MCF 10A (cell line): Measurements from ENCODE around the gene VWF. TPM values are rescaled to one million over a fixed set of nuclear protein-coding genes. Genes with fewer than 3 reads are reported as not detected.

Source experiments
- BruUV-seq: library from RNA; stranded (reverse); fragments of 400-500 nt; replicated peaks from 2 replicates; lab custom pipeline; 2021; lab: Mats Ljungman, UMichigan
- CTCF ChIA-PET: fragments of 300-600 bp; sonication (Branson Sonifier 250); formaldehyde crosslinking; extraction: SDS; loops from one replicate; lab custom pipeline; 2021; ENCODE audit warnings: antibody characterized with exemption, inconsistent platforms; lab: Yijun Ruan, JAX
- POLR2A ChIA-PET: fragments of 300-600, 350-650 bp; sonication (Branson Sonifier 250); formaldehyde crosslinking; extraction: SDS; loops from one replicate; lab custom pipeline; 2020; ENCODE audit warnings: antibody characterized with exemption, inconsistent platforms; lab: Yijun Ruan, JAX
- DNase-seq: peaks from one replicate; pipeline ENCODE4 v3.0.0-alpha.2; 2018; ENCODE audit not compliant: unreplicated experiment
- H3K27ac Mint-ChIP-seq: one replicate; pipeline ENCODE4 v1.8.0; 2022; ENCODE audit warnings: mild to moderate bottlenecking, low read depth, mixed read lengths; ENCODE audit not compliant: unreplicated experiment
- H3K27me3 Mint-ChIP-seq: one replicate; pipeline ENCODE4 v1.8.0; 2022; ENCODE audit warnings: mixed read lengths; ENCODE audit not compliant: insufficient read depth, unreplicated experiment
- H3K36me3 Mint-ChIP-seq: one replicate; pipeline ENCODE4 v1.8.0; 2022; ENCODE audit warnings: mild to moderate bottlenecking, moderate library complexity, mixed read lengths; ENCODE audit not compliant: insufficient read depth, unreplicated experiment
- H3K4me1 Mint-ChIP-seq: one replicate; pipeline ENCODE4 v1.8.0; 2022; ENCODE audit warnings: mixed read lengths; ENCODE audit not compliant: insufficient read depth, unreplicated experiment
- H3K4me3 Mint-ChIP-seq: one replicate; pipeline ENCODE4 v1.8.0; 2022; ENCODE audit warnings: mild to moderate bottlenecking, moderate library complexity, mixed read lengths; ENCODE audit not compliant: unreplicated experiment
- H3K9me3 Mint-ChIP-seq: one replicate; pipeline ENCODE4 v1.8.0; 2022; ENCODE audit warnings: mixed read lengths; ENCODE audit not compliant: unreplicated experiment
- CTCF ChIP-seq: fragments of 200-600 bp; IDR thresholded peaks from one replicate; pipeline ENCODE4 v1.8.0; 2022; ENCODE audit warnings: antibody characterized with exemption, mild to moderate bottlenecking; ENCODE audit not compliant: unreplicated experiment
- intact Hi-C: fragments of 100-400 bp; cut with micrococcal nuclease; formaldehyde crosslinking; loops from 2 replicates; pipeline ENCODE4 v1.14.1; 2022
- total RNA-seq: library from RNA; stranded (reverse); gene quantifications from 2 replicates; pipeline ENCODE4 v1.2.3, GENCODE V29; 2022

VWF gene
- total RNA-seq, 1 experiment from 2014 or later: not detected

GRCh38 chr12:5908251-5908650 is 216.2 kb downstream of the VWF start:
- Mint-ChIP-seq H3K4me3 (no peak overlapping the region), H3K9me3 (no peaks in the 10 kb centered on the region), H3K36me3 (no peaks in the 10 kb centered on the region), H3K4me1 (no peaks in the 10 kb centered on the region), H3K27me3 (no peaks in the 10 kb centered on the region), H3K27ac (no peak overlapping the region)
- no TSS peak for BruUV-seq
- ChIA-PET CTCF (no interaction called here), POLR2A (no interaction called here)
- intact Hi-C loops: no loop called here
- DNase-seq: no peak
- TF ChIP-seq CTCF: no peak

GRCh38 chr12:5907807-5908206 is 216.7 kb downstream of the VWF start:
- Mint-ChIP-seq H3K27ac (no peak overlapping the region), H3K4me3 (no peak overlapping the region), H3K27me3 (no peaks in the 10 kb centered on the region), H3K36me3 (no peaks in the 10 kb centered on the region), H3K9me3 (no peaks in the 10 kb centered on the region), H3K4me1 (no peaks in the 10 kb centered on the region)
- POLR2A ChIA-PET: no interaction called here
- no peak for DNase-seq
- CTCF ChIA-PET: no interaction called here
- BruUV-seq: no TSS peak
- intact Hi-C loops: no loop called here
- TF ChIP-seq CTCF: no peak

GRCh38 chr12:5905757-5906156 is 218.7 kb downstream of the VWF start:
- no peak for TF ChIP-seq CTCF
- no TSS peak for BruUV-seq
- CTCF ChIA-PET: no interaction called here
- no peaks in the 10 kb centered on the region for H3K27me3 Mint-ChIP-seq
- H3K4me1 Mint-ChIP-seq: no peaks in the 10 kb centered on the region
- peaks cover 8% of the 10 kb centered on the region for H3K9me3 Mint-ChIP-seq
- no peak for DNase-seq
- H3K4me3 Mint-ChIP-seq: no peak overlapping the region
- H3K36me3 Mint-ChIP-seq: no peaks in the 10 kb centered on the region
- intact Hi-C loops: no loop called here
- H3K27ac Mint-ChIP-seq: no peak overlapping the region
- POLR2A ChIA-PET: no interaction called here

GRCh38 chr12:5904969-5905368 is 219.5 kb downstream of the VWF start:
- ChIA-PET POLR2A (no interaction called here), CTCF (no interaction called here)
- H3K9me3 Mint-ChIP-seq: peaks cover 8% of the 10 kb centered on the region
- BruUV-seq: no TSS peak
- no peak overlapping the region for H3K27ac Mint-ChIP-seq
- TF ChIP-seq CTCF: no peak
- no peak overlapping the region for H3K4me3 Mint-ChIP-seq
- H3K4me1 Mint-ChIP-seq: no peaks in the 10 kb centered on the region
- intact Hi-C loops: no loop called here
- H3K36me3 Mint-ChIP-seq: no peaks in the 10 kb centered on the region
- no peak for DNase-seq
- no peaks in the 10 kb centered on the region for H3K27me3 Mint-ChIP-seq
